PC-3 (cell line): ENCODE measurements around the gene BORCS5. TPM values are rescaled to one million over a fixed set of nuclear protein-coding genes. Genes with fewer than 3 reads are reported as not detected.

Source experiments
- ATAC-seq: fragments of 200-7000 bp; cut with Tn5 transposase; 2 replicates; pipeline ENCODE4 v1.9.1; 2020; ENCODE audit warnings: mild to moderate bottlenecking, moderate library complexity
- BruUV-seq: library from RNA; stranded (reverse); fragments of 400-500 nt; replicated peaks from 2 replicates; lab custom pipeline; 2021; lab: Mats Ljungman, UMichigan
- CTCF ChIA-PET: fragments of 300-600 bp; sonication (Branson Sonifier 250); formaldehyde crosslinking; loops from one replicate; lab custom pipeline; 2022; ENCODE audit warnings: antibody characterized with exemption; lab: Charles Lee
- POLR2A ChIA-PET: fragments of 300-600 bp; sonication (Branson Sonifier 250); formaldehyde crosslinking; loops from one replicate; lab custom pipeline; 2022; ENCODE audit warnings: antibody characterized with exemption; ENCODE audit not compliant: unreplicated experiment; lab: Charles Lee
- DNase-seq: peaks from one replicate; pipeline ENCODE4 v3.0.0-alpha.2; 2015
- H2AFZ ChIP-seq: fragments of 300-600 bp; sonication (generic); 2 replicates; pipeline ENCODE4 v1.6.0; 2016; ENCODE audit warnings: antibody characterized with exemption, low read length
- H3F3A ChIP-seq: fragments of 300-600 bp; sonication (generic); one replicate; pipeline ENCODE4 v1.6.0; 2017; ENCODE audit warnings: antibody characterized with exemption, low read length, control low read depth, mild to moderate bottlenecking; ENCODE audit not compliant: unreplicated experiment
- H3K27ac ChIP-seq: fragments of 300-600 bp; sonication (generic); 2 replicates; pipeline ENCODE4 v1.5.1; 2016; ENCODE audit warnings: mild to moderate bottlenecking, low read length
- H3K27me3 ChIP-seq: fragments of 300-600 bp; sonication (generic); 2 replicates; pipeline ENCODE4 v1.6.1; 2016; ENCODE audit warnings: low read length, mixed read lengths
- H3K36me3 ChIP-seq: fragments of 300-600 bp; sonication (generic); 2 replicates; pipeline ENCODE4 v1.6.1; 2016; ENCODE audit warnings: low read depth, mixed run types, low read length, mixed read lengths
- H3K4me1 ChIP-seq: fragments of 300-600 bp; sonication (generic); 2 replicates; pipeline ENCODE4 v1.5.1; 2016; ENCODE audit warnings: low read length; ENCODE audit not compliant: insufficient read depth
- H3K4me2 ChIP-seq: fragments of 300-600 bp; sonication (generic); 2 replicates; pipeline ENCODE4 v1.6.0; 2016; ENCODE audit warnings: low read length
- H3K4me3 ChIP-seq: fragments of 300-600 bp; sonication (generic); 2 replicates; pipeline ENCODE4 v1.5.1; 2016; ENCODE audit warnings: mild to moderate bottlenecking, low read length, mixed read lengths
- H3K79me2 ChIP-seq: fragments of 300-600 bp; sonication (generic); 2 replicates; pipeline ENCODE4 v1.6.1; 2017; ENCODE audit warnings: low read length, mixed read lengths
- H3K9ac ChIP-seq: fragments of 300-600 bp; sonication (generic); 2 replicates; pipeline ENCODE4 v1.6.0; 2016; ENCODE audit warnings: mild to moderate bottlenecking, low read length
- H3K9me2 ChIP-seq: fragments of 300-600 bp; sonication (generic); replicated peaks from 2 replicates; pipeline ENCODE4 v1.6.1; 2016; ENCODE audit warnings: mixed run types, low read length, mixed read lengths
- H3K9me3 ChIP-seq: fragments of 300-600 bp; sonication (generic); 2 replicates; pipeline ENCODE4 v1.6.1; 2016; ENCODE audit warnings: low read length, mixed read lengths
- H4K20me1 ChIP-seq: fragments of 300-600 bp; sonication (generic); 2 replicates; pipeline ENCODE4 v1.6.1; 2016; ENCODE audit warnings: low read length, mixed read lengths
- CTCF ChIP-seq: fragments of 300-600 bp; sonication (generic); conservative IDR thresholded peaks from 2 replicates; pipeline ENCODE4 v1.5.1; 2017; ENCODE audit warnings: antibody characterized with exemption, low read depth, mild to moderate bottlenecking, low read length
- EZH2 ChIP-seq: fragments of 300-600 bp; sonication (generic); IDR thresholded peaks from one replicate; pipeline ENCODE4 v1.6.1; 2017; ENCODE audit warnings: antibody characterized with exemption, mild to moderate bottlenecking, low read length; ENCODE audit not compliant: unreplicated experiment
- EZH2phosphoT487 ChIP-seq: fragments of 300-600 bp; sonication (generic); IDR thresholded peaks from 2 replicates; pipeline ENCODE4 v1.6.1; 2018; ENCODE audit warnings: mild to moderate bottlenecking, antibody characterized with exemption, low read length, borderline replicate concordance
- intact Hi-C: fragments of 100-400 bp; cut with micrococcal nuclease; formaldehyde crosslinking; loops from 2 replicates; pipeline ENCODE4 v1.9.0; 2023
- total RNA-seq: library from RNA; depleted of rRNA; stranded (reverse); fragments of >200 nt; gene quantifications from 2 replicates; pipeline ENCODE4 v1.2.3, GENCODE V29; 2014

Gene BORCS5
- total RNA-seq, 1 experiment from 2014 or later, result 2.3 TPM

GRCh38 chr12:12445165-12445881 lies 88.4 kb downstream of the BORCS5 start:
- Histone ChIP-seq H3K79me2 (no peaks in the 10 kb centered on the region), H2AFZ (no peak overlapping the region), H3K4me1 (peaks cover 32% of the 10 kb centered on the region), H3K27ac (no peak overlapping the region), H4K20me1 (no peaks in the 10 kb centered on the region), H3F3A (no peaks in the 10 kb centered on the region), H3K27me3 (no peaks in the 10 kb centered on the region), H3K9me2 (no peaks in the 10 kb centered on the region), H3K4me3 (no peak overlapping the region), H3K36me3 (no peaks in the 10 kb centered on the region), H3K9ac (no peak overlapping the region), H3K9me3 (no peaks in the 10 kb centered on the region), H3K4me2 (no peak overlapping the region)
- no peak for TF ChIP-seq EZH2
- TF ChIP-seq EZH2phosphoT487, result no peak
- no peak for TF ChIP-seq CTCF
- ChIA-PET POLR2A (interaction anchor here (0.5 kb wide), 1 partner anchor 41 kb away, joined by 4 read pairs; no protein-coding TSS in a partner anchor), CTCF (interaction anchor here (0.8 kb wide), 1 partner anchor 157 kb away, joined by 3 read pairs; no protein-coding TSS in a partner anchor)
- ATAC-seq, result no peak
- DNase-seq, result no peak
- no TSS peak for BruUV-seq
- intact Hi-C loops, result loop anchor here (10.0 kb wide), 1 partner anchor 119 kb away; the partner anchor contains the start of gene DUSP16

- no peak overlapping the region for H3K27ac ChIP-seq
- TF ChIP-seq CTCF (no peak), EZH2phosphoT487 (no peak), EZH2 (no peak)
- POLR2A ChIA-PET, result interaction anchor here (0.5 kb wide), 1 partner anchor 41 kb away, joined by 4 read pairs; no protein-coding TSS in a partner anchor
- no peak overlapping the region for H3K4me3 ChIP-seq
- no peak overlapping the region for H3K9ac ChIP-seq
- H3K79me2 ChIP-seq, result no peaks in the 10 kb centered on the region
- H3K4me2 ChIP-seq, result no peak overlapping the region
- no peaks in the 10 kb centered on the region for H4K20me1 ChIP-seq
- H2AFZ ChIP-seq, result no peak overlapping the region
- H3F3A ChIP-seq, result no peaks in the 10 kb centered on the region
- BruUV-seq, result no TSS peak
- intact Hi-C loops, result loop anchor here (10.0 kb wide), 1 partner anchor 119 kb away; the partner anchor contains the start of gene DUSP16
- ATAC-seq (no peak), DNase-seq (no peak)
- no peaks in the 10 kb centered on the region for H3K9me3 ChIP-seq
- no peaks in the 10 kb centered on the region for H3K27me3 ChIP-seq
- no peaks in the 10 kb centered on the region for H3K36me3 ChIP-seq
- CTCF ChIA-PET, result interaction anchor here (0.8 kb wide), 1 partner anchor 156 kb away, joined by 3 read pairs; no protein-coding TSS in a partner anchor
- H3K9me2 ChIP-seq, result no peaks in the 10 kb centered on the region
- H3K4me1 ChIP-seq, result peaks cover 34% of the 10 kb centered on the region
These were observed 89.0 kb downstream of the BORCS5 start for GRCh38 chr12:12445882-12446181.

DNA sequence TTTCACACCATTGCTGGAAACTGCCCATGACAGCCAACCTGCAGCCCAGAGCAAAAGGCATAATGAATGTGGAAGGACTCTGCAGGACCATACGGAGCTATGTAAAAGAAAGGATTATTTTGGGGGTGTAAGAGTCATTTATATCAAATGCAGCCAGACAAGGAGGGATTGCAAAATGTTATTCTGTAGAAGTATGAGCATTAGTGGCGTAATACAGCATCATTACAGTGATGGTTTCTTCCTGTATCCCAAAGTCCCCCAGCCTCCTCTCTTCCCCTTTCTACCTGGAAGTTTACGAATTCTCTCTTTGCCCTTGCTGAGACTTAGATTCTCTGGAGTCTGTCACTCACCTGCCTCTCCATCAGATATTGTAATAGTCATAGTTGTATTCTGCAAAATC lies 89.9 kb downstream of the BORCS5 start:
- CTCF ChIA-PET, result no interaction called here

More for the DNA sequence above, 89.9 kb downstream of the BORCS5 start:
- H2AFZ ChIP-seq, result no peak overlapping the region
- peaks cover 34% of the 10 kb centered on the region for H3K4me1 ChIP-seq
- no peaks in the 10 kb centered on the region for H3K36me3 ChIP-seq
- H3K79me2 ChIP-seq, result no peaks in the 10 kb centered on the region
- H3K9me2 ChIP-seq, result no peaks in the 10 kb centered on the region
- intact Hi-C loops, result loop anchor here (10.0 kb wide), 1 partner anchor 118 kb away; the partner anchor contains the start of gene DUSP16
- no peak for DNase-seq
- H3K4me3 ChIP-seq, result no peak overlapping the region
- no peaks in the 10 kb centered on the region for H3K9me3 ChIP-seq
- ATAC-seq, result no peak
- no peaks in the 10 kb centered on the region for H4K20me1 ChIP-seq
- no peak overlapping the region for H3K4me2 ChIP-seq
- POLR2A ChIA-PET, result no interaction called here
- H3K27me3 ChIP-seq, result no peaks in the 10 kb centered on the region
- TF ChIP-seq CTCF, result no peak
- no peak for TF ChIP-seq EZH2
- no peak for TF ChIP-seq EZH2phosphoT487
- no peaks in the 10 kb centered on the region for H3F3A ChIP-seq
- no TSS peak for BruUV-seq
- H3K27ac ChIP-seq, result no peak overlapping the region
- no peak overlapping the region for H3K9ac ChIP-seq
